Measurements from ENCODE around the gene OR2T10.

OR2T10 gene

GRCh38 chr1:248627971-248628844, 30.7 kb upstream of the OR2T10 start:
- CTCF ChIA-PET, result no interaction called here
- POLR2A ChIA-PET (ENCODE audit: low non-redundant PET), result no interaction called here
- DNase-seq (ENCODE audit: low spot score), result no peak
- TF ChIP-seq CTCF (conservative IDR thresholded peaks at IDR 0.05; ENCODE audit: low read depth), result no peak
- no peak overlapping the region for H3K27ac ChIP-seq

GRCh38 chr1:248625971-248626370, 28.5 kb upstream of the OR2T10 start:
- no peak overlapping the region for H3K27ac ChIP-seq
- POLR2A ChIA-PET (ENCODE audit: low non-redundant PET), result no interaction called here
- DNase-seq (ENCODE audit: low spot score), result no peak
- CTCF ChIA-PET, result no interaction called here
- TF ChIP-seq CTCF (conservative IDR thresholded peaks at IDR 0.05; ENCODE audit: low read depth), result no peak

GRCh38 chr1:248625166-248625565, 27.7 kb upstream of the OR2T10 start:
- DNase-seq (ENCODE audit: low spot score), result no peak
- POLR2A ChIA-PET (ENCODE audit: low non-redundant PET), result no interaction called here
- TF ChIP-seq CTCF (conservative IDR thresholded peaks at IDR 0.05; ENCODE audit: low read depth), result no peak
- CTCF ChIA-PET, result no interaction called here
- H3K27ac ChIP-seq, result no peak overlapping the region

- POLR2A ChIA-PET (ENCODE audit: low non-redundant PET), result no interaction called here
- CTCF ChIA-PET, result interaction anchor here (1.0 kb wide), 1 partner anchor 13 kb away, joined by 4 read pairs; no protein-coding TSS in a partner anchor
These were observed 25.1 kb upstream of the OR2T10 start for GRCh38 chr1:248622570-248623001.

GRCh38 chr1:248621770-248622169, 24.3 kb upstream of the OR2T10 start:
- ChIA-PET POLR2A (ENCODE audit: low non-redundant PET) (no interaction called here), CTCF (no interaction called here)
- no peak for DNase-seq (ENCODE audit: low spot score)
- TF ChIP-seq CTCF (conservative IDR thresholded peaks at IDR 0.05; ENCODE audit: low read depth), result no peak
- H3K27ac ChIP-seq, result no peak overlapping the region

More at GRCh38 chr1:248622570-248623001, 25.1 kb upstream of the OR2T10 start:
- DNase-seq (ENCODE audit: low spot score), result peak; percentile 28
- TF ChIP-seq CTCF (conservative IDR thresholded peaks at IDR 0.05; ENCODE audit: low read depth), result peak; percentile 51
- H3K27ac ChIP-seq, result no peak overlapping the region

- H3K27ac ChIP-seq, result no peak overlapping the region
- ChIA-PET CTCF (interaction anchor here (0.6 to 1.1 kb wide), 2 partner anchors 16 to 182 kb away, joined by 3 read pairs; no protein-coding TSS in a partner anchor), POLR2A (ENCODE audit: low non-redundant PET) (no interaction called here)
- TF ChIP-seq CTCF (conservative IDR thresholded peaks at IDR 0.05; ENCODE audit: low read depth), result peak; percentile 57
- no peak for DNase-seq (ENCODE audit: low spot score)
These were observed 21.4 kb upstream of the OR2T10 start for GRCh38 chr1:248618878-248619277.
